Panc1 (cell line): ENCODE results near the gene VMO1. TPM values are rescaled to one million over a fixed set of nuclear protein-coding genes. Genes with fewer than 3 reads are reported as not detected.

Experiments used
- ATAC-seq: fragments of 200-7000 bp; cut with Tn5 transposase; 2 replicates; pipeline ENCODE4 v1.9.1; 2020; ENCODE audit warnings: mild to moderate bottlenecking, moderate library complexity
- BruUV-seq: library from RNA; stranded (reverse); fragments of 400-500 nt; replicated peaks from 2 replicates; lab custom pipeline; 2021; lab: Mats Ljungman, UMichigan
- CTCF ChIA-PET: fragments of 300-600 bp; sonication (Branson Sonifier 250); formaldehyde crosslinking; loops from one replicate; lab custom pipeline; 2022; ENCODE audit warnings: antibody characterized with exemption; lab: Charles Lee
- POLR2A ChIA-PET: fragments of 300-600 bp; sonication (Branson Sonifier 250); formaldehyde crosslinking; loops from one replicate; lab custom pipeline; 2022; ENCODE audit warnings: antibody characterized with exemption; lab: Charles Lee
- DNase-seq: peaks from one replicate; pipeline ENCODE4 v3.0.0-alpha.2; 2010; ENCODE audit warnings: low read depth, low spot score
- H3K27ac ChIP-seq: 2 replicates; pipeline ENCODE4 v1.5.1; 2011; ENCODE audit warnings: mild to moderate bottlenecking, low read length, inconsistent platforms
- H3K27me3 ChIP-seq: fragments of 200-500 bp; sonication (Bioruptor generic); 2 replicates; pipeline ENCODE4 v1.6.0; 2014; ENCODE audit warnings: low read length, inconsistent platforms; ENCODE audit not compliant: control insufficient read depth, insufficient read depth
- H3K36me3 ChIP-seq: fragments of 200-500 bp; sonication (Bioruptor generic); 2 replicates; pipeline ENCODE4 v1.5.1; 2014; ENCODE audit warnings: inconsistent platforms, mild to moderate bottlenecking, low read length, moderate library complexity; ENCODE audit not compliant: control insufficient read depth, insufficient read depth
- H3K4me1 ChIP-seq: 2 replicates; pipeline ENCODE4 v1.5.1; 2011; ENCODE audit warnings: inconsistent platforms, mild to moderate bottlenecking, low read length, moderate library complexity; ENCODE audit not compliant: control insufficient read depth, insufficient read depth
- H3K4me3 ChIP-seq, 2 experiments: 2 replicates each; pipeline ENCODE4 v1.5.1; 2011 to 2012; ENCODE audit warnings: low read depth in 2 of 2, low read length in 2 of 2, mild to moderate bottlenecking in 2 of 2, inconsistent platforms in 1 of 2, moderate library complexity in 1 of 2
- H3K9me3 ChIP-seq: fragments of 200-500 bp; sonication (Bioruptor generic); 2 replicates; pipeline ENCODE4 v1.5.1; 2014; ENCODE audit warnings: low read depth, mild to moderate bottlenecking, inconsistent platforms, low read length, moderate library complexity; ENCODE audit not compliant: control insufficient read depth, insufficient read depth
- POLR2AphosphoS5 ChIP-seq: IDR thresholded peaks from 2 replicates; pipeline ENCODE4 v1.6.1; 2012; ENCODE audit warnings: mild to moderate bottlenecking, low read depth, low read length, moderate library complexity
- REST ChIP-seq, 2 experiments: IDR thresholded peaks; 2 replicates each; pipeline ENCODE4 v1.6.1; 2011 to 2012; ENCODE audit warnings: low read depth in 2 of 2, control low read depth in 1 of 2, low read length in 1 of 2, mild to moderate bottlenecking in 1 of 2, moderate library complexity in 1 of 2; ENCODE audit not compliant: insufficient read depth in 1 of 2
- SIN3A ChIP-seq: IDR thresholded peaks from 2 replicates; pipeline ENCODE4 v1.6.1; 2012; ENCODE audit warnings: low read depth, mild to moderate bottlenecking, low read length, moderate library complexity, borderline replicate concordance; ENCODE audit not compliant: insufficient read depth
- TCF7L2 ChIP-seq: IDR thresholded peaks from 2 replicates; pipeline ENCODE4 v1.6.1; 2011; ENCODE audit warnings: mild to moderate bottlenecking, low read depth, low read length, inconsistent platforms
- in situ Hi-C: cut with HindIII; loops from 2 replicates; pipeline ENCODE4 v1.10.0; 2016; ENCODE audit warnings: low sequenced_read_pairs, low pct_unique_long_range_greater_than_20kb
- intact Hi-C: fragments of 100-400 bp; cut with micrococcal nuclease; formaldehyde crosslinking; loops from one replicate; pipeline ENCODE4 v1.10.0; 2022; ENCODE audit not compliant: unreplicated experiment
- total RNA-seq: library from RNA; stranded (reverse); gene quantifications from one replicate; pipeline ENCODE4 v1.2.1, GENCODE V29; 2021; ENCODE audit not compliant: unreplicated experiment
- TF ChIP-seq, protein P1 (sequence below): fragments of 450-650 bp; IDR thresholded peaks from 2 replicates; pipeline ENCODE4 v1.5.1; 2017; ENCODE audit warnings: mild to moderate bottlenecking

Gene VMO1
- total RNA-seq, 1 experiment from 2014 or later = 0.49 TPM

DNA sequence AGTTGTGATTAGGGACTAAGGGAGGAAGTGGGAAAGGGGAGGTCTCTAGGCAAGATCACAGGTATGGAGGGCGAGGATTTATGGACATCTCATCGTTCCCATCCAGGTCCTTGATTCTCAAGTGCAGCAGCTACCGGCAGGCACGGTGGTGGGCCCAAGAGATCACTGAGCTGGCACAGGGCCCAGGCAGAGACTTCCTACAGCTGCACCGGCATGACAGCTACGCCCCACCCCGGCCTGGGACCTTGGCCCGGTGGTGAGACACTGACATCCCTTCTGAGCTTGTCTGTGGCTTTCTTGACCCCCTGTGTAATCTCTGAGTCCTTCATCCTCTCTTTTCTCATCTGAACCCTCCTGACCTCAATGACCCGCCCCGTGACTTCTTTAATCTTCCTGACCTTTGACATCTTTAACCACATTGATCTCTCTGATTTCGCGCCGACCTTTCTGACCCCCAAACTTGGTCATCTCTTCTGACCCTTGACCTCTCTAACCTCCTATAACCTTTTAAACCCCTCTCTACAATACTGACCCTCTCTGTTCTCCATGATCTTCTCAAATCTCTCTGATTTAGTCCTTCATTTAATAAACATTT, 24.6 kb upstream of the VMO1 start:
- ChIA-PET POLR2A (interaction anchor here (0.6 kb wide), 1 partner anchor 165 kb away, joined by 3 read pairs; no protein-coding TSS in a partner anchor), CTCF (no interaction called here)
- H3K4me1 ChIP-seq = peaks cover 3% of the 10 kb centered on the region; the same call in 1 of the 2 replicates
- no peak for DNase-seq
- no peak overlapping the region for H3K4me3 ChIP-seq
- in situ Hi-C loops = no loop called here
- intact Hi-C loops = no loop called here
- H3K27me3 ChIP-seq = no peaks in the 10 kb centered on the region
- no peak overlapping the region for H3K27ac ChIP-seq
- ATAC-seq = no peak
- H3K9me3 ChIP-seq = no peaks in the 10 kb centered on the region
- TF ChIP-seq TCF7L2 = no peak
- no peak for TF ChIP-seq POLR2AphosphoS5
- no peak for TF ChIP-seq REST (IDR thresholded peaks at IDR 0.05; ENCODE audit: insufficient read depth in 1 of 2, low read depth in 2 of 2, low read length in 1 of 2)
- TF ChIP-seq, protein P1, sequence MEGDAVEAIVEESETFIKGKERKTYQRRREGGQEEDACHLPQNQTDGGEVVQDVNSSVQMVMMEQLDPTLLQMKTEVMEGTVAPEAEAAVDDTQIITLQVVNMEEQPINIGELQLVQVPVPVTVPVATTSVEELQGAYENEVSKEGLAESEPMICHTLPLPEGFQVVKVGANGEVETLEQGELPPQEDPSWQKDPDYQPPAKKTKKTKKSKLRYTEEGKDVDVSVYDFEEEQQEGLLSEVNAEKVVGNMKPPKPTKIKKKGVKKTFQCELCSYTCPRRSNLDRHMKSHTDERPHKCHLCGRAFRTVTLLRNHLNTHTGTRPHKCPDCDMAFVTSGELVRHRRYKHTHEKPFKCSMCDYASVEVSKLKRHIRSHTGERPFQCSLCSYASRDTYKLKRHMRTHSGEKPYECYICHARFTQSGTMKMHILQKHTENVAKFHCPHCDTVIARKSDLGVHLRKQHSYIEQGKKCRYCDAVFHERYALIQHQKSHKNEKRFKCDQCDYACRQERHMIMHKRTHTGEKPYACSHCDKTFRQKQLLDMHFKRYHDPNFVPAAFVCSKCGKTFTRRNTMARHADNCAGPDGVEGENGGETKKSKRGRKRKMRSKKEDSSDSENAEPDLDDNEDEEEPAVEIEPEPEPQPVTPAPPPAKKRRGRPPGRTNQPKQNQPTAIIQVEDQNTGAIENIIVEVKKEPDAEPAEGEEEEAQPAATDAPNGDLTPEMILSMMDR = no peak
- TF ChIP-seq SIN3A = no peak
- no peaks in the 10 kb centered on the region for H3K36me3 ChIP-seq
- BruUV-seq = no TSS peak

- Histone ChIP-seq H3K9me3 (no peaks in the 10 kb centered on the region), H3K27ac (no peak overlapping the region), H3K36me3 (no peaks in the 10 kb centered on the region), H3K4me1 (peaks cover 3% of the 10 kb centered on the region; the same call in 1 of the 2 replicates), H3K4me3 (no peak overlapping the region), H3K27me3 (no peaks in the 10 kb centered on the region)
- POLR2A ChIA-PET = no interaction called here
- DNase-seq (no peak), ATAC-seq (no peak)
- in situ Hi-C loops (no loop called here), intact Hi-C loops (no loop called here)
- TF ChIP-seq POLR2AphosphoS5 = no peak
- no peak for TF ChIP-seq SIN3A
- no peak for TF ChIP-seq REST (IDR thresholded peaks at IDR 0.05; ENCODE audit: insufficient read depth in 1 of 2, low read depth in 2 of 2, low read length in 1 of 2)
- TF ChIP-seq, protein P1 = no peak
- TF ChIP-seq TCF7L2 = no peak
- CTCF ChIA-PET = no interaction called here
- BruUV-seq = no TSS peak
Observed at GRCh38 chr17:4808378-4808767, 22.2 kb upstream of the VMO1 start.
